Measurements from ENCODE around the gene C12orf56. TPM values are rescaled to one million over a fixed set of nuclear protein-coding genes. Genes with fewer than 3 reads are reported as not detected.
"Not testable (repeated sequence)": the region's sequence is repeated elsewhere in the genome, so short reads cannot be mapped to it uniquely, and the experiment has no call there.

Gene C12orf56
- total RNA-seq, 1 donor from 2014 or later, result 9.2 TPM

DNA sequence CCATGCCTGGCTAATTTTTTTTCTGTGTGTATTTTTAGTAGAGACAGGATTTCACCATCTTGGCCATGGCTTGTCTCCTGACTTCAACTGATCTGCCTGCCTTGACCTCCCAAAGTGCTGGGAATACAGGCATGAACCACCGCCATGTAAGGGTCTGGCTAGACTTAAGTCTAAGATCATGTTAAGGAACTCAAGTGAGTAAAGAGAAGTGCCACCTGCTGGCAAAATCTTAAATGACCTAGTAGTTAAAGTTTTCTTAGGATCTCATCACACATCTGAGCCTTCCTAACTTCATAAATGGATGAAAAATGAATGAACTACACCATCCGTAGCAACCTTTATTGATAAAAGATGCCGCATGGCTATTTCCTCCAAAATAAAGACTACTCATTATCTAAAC is 1.7 kb upstream of the C12orf56 start:
- DNase-seq (ENCODE audit: low spot score), result no peak
- intact Hi-C loops (cut with DNase I), result no loop called here

DNA sequence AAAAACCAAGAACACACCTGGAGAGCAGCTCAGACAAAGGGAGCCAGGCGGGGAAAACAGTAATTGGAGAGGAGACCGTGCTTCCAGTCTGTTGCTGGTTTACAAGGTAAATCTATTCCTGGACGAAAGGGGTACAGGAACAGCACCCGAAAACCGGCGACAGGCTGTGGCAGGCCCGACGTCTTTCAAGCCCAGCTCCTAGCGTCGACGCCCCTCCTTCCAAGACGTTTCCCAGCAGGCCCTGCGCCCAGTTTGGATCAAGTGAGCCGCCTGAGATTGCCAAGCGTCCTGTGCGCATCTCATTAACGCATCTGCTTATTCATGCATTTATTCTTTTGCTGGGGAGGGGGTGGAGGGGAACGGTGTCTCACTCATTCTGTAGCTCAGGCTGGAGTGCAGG is 1.4 kb downstream of the C12orf56 start:
- DNase-seq (ENCODE audit: low spot score) (no peak), ATAC-seq (no peak)
- intact Hi-C loops (cut with DNase I), result loop anchor here (1.0 kb wide), 1 partner anchor 37 kb away; no protein-coding TSS in a partner anchor

More for the DNA sequence above, 1.7 kb upstream of the C12orf56 start:
- ATAC-seq, result no peak

DNA sequence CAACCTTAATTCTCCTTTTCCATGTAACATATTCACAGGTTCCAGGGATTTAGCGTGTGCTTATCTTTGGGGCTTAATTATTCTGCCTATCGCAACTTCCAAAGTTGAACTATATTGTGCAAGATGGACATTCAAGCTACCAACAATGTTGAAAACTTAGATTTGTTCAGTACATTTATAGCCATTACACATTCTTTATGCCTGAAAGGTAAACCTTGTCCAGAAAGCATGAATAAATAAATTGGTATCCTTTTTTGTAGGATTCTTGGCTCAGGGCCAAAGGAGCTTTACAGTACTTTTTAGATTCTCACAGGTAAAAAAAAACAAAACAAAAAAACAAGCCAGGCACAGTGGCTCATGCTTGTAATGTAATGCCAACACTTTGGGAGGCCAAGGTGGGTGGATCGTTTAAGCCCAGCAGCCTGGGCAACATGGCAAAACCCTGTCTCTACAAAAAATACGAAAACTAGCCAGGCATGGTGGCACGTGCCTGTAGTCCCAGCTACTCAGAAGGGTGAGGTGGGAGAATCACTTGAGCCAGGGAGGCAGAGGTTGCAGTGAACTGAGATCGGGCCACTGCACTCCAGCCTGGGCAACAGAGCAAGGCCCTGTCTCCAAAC is 3.3 kb downstream of the C12orf56 start:
- ATAC-seq (no peak), DNase-seq (ENCODE audit: low spot score) (no peak)
- intact Hi-C loops (cut with DNase I), result no loop called here

DNA sequence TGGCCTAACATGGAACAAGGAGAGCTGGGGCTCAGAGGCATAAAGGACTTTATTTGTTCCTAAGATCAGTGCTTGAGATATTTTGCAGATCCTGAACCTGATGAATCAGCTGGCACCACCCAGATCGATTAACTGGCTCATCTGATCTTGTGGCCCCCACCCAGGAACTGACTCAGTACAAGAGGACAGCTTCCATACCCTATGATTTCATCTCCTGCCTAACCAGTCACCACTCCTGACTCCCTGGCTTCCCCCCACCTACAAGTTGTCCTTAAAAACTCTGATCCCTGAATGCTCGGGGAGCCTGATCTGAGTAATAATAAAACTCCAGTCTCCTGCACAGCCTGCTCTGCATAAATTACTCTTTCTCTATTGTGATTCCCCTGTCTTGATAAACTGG is 5.1 kb downstream of the C12orf56 start:
- ATAC-seq (no peak), DNase-seq (ENCODE audit: low spot score) (no peak)
- intact Hi-C loops (cut with DNase I), result no loop called here

DNA sequence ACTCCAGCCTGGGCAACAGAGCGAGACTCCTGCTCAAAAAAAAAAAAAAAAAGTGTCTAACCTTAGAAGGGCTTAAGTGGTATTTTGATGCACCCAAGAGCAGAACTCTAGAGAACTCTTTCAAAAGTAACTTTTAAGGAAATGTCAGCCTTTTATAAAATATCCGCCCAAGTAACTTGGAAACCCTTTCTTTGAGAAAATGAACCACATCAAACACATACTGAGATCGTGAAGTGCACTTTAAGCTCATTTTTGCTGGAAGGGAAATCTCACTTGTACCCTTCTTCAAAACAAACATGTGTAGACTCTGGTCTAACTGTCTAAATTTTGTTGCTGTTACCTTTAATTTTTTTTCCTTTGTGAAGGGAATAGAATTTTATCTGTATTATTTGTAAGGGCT is 5.5 kb downstream of the C12orf56 start:
- intact Hi-C loops (cut with DNase I), result no loop called here
- ATAC-seq, result no peak
- no peak for DNase-seq (ENCODE audit: low spot score)

DNA sequence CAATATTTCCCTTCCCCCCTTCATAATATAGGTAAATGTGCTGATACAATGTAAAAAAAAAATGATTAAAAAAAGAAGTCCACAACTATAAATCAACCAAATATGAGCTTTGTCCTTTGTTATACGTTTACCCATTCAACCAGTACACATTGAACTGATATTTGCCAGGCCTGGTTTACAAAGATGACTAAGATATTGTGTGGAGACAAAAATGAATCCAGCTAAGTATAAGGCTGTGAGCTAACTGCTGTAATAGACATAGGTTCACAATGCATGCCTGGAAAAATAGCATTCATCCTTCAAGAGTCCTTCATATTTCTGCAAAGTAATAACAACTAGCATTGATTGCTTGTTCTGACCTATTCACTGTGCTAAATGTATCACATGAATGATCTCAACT is 6.9 kb downstream of the C12orf56 start:
- no peak for ATAC-seq
- intact Hi-C loops (cut with DNase I), result no loop called here

DNA sequence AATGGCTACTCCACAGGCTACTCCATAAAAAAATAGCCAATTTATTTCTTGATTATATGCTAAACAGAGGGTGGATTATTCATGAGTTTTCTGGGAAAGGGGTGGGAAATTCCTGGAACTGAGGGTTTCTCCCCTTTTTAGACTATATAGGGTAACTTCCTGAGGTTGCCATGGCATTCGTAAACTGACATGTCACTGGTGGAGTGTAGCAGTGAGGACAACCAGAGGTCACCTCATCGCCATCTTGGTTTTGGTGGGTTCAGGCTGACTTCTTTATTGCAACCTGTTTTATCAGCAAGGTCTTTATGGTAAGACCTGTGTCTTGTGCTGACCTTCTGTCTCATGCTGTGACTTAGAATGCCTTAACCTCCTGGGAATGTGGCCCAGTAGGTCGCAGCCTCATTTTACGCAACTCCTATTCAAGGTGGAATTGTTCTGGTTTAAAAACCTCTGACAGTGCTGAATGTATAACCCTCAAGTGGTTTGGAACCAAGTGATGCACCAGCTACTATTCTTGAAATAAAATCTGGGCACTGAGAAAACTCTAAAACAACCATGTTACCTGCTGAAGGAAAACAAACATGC is 27.7 kb downstream of the C12orf56 start:
- ATAC-seq (no peak), DNase-seq (ENCODE audit: low spot score) (no peak)
- intact Hi-C loops (cut with DNase I), result no loop called here

More for the DNA sequence above, 6.9 kb downstream of the C12orf56 start:
- no peak for DNase-seq (ENCODE audit: low spot score)

DNA sequence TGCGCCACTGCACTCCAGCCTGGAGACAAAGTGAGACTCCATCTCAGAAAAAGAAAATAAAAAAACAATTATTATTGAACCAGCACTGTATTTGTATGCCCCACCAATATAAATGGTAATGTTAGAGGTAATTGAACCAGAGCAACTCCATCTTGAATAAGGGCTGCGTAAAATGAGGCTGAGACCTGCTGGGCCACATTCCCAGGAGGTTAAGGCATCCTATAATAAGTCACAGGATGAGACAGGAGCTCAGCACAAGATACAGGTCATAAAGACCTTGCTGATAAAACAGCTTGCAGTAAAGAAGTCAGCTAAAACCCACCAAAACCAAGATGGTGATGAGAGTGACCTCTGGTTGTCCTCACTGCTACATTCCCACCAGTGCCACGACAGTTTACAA is 29.4 kb downstream of the C12orf56 start:
- intact Hi-C loops (cut with DNase I); ATAC-seq; DNase-seq (ENCODE audit: low spot score): not testable (repeated sequence)

DNA sequence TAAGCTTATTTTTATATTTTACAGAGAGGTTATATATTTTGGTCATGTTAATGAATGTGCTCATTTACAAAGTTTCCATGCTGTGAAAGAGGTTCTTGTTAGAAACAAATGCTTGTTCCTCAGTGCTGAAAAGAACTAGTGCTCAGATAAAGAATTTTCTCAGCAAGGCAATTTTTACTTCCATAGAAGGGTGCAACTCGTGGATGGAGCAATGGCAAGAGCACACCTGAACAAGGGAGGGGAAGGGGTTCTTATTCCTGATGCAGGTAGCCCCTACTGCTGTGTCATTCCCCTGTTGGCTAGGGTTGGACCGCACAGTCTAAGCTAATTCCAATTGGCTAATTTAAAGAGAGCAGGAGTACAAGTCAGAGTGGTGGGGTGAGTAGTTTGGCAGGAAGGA is 34.3 kb downstream of the C12orf56 start:
- ATAC-seq; intact Hi-C loops (cut with DNase I); DNase-seq (ENCODE audit: low spot score): not testable (repeated sequence)

DNA sequence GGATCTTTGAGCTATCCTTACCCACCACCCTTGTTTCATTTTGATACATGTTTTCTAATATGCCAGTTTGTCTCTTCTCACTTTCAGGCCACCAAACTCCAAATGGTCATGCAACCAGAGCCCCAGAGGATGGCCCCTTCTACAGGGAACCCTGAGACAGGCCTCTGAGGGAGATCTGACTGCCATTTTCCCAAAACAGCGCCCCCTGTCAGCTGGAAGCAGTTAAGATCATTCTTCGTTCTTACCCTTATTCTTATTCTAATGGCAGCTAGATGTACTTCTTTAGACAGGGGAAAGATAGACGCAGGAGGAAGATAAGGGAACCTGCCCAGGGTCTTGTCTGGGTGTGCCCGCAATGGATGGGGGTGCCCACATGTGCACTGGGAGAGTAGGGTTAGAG is 38.4 kb downstream of the C12orf56 start:
- intact Hi-C loops (cut with DNase I), result loop anchor here (1.0 kb wide), 1 partner anchor 37 kb away; no protein-coding TSS in a partner anchor
- ATAC-seq, result no peak
- no peak for DNase-seq (ENCODE audit: low spot score)

DNA sequence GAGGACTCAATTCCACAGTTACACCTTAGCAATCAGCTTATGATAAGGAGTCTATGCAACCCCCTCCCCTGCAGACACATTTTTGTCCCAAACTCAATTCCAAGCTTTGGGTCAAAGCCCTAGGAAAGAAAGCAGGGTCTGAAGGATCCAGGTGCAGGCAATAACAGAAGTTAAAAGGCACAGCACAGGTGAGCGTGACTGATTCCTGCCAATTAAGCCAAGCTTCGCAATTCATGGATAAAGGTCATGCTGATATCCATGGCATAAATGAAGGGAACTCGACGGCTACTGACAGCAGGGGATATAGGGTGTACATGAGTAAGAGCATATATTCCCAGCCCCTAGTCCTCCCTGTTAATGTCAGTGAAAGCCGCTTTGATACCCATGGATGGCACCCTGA is 39.3 kb downstream of the C12orf56 start:
- ATAC-seq (no peak), DNase-seq (ENCODE audit: low spot score) (no peak)
- intact Hi-C loops (cut with DNase I), result no loop called here

DNA sequence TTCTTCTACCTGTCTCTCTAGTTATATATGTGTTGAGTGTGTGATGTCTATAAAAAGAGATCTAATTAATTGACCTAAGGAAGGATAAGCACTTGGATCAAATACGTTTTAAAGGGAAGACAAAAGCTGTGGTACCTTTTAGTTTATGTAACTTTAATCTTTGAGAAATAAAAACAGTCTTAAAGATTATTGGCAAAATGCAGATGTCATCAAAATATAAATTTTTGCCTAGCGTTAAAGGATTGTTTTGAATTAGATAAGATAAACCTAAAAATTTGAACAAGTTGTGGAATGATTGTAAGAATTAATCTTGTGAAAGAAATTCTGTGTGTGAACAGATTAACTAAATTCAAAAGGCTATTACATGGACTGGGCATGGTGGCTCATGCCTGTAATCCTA is 42.9 kb downstream of the C12orf56 start:
- intact Hi-C loops (cut with DNase I), result no loop called here
- ATAC-seq (no peak), DNase-seq (ENCODE audit: low spot score) (no peak)

DNA sequence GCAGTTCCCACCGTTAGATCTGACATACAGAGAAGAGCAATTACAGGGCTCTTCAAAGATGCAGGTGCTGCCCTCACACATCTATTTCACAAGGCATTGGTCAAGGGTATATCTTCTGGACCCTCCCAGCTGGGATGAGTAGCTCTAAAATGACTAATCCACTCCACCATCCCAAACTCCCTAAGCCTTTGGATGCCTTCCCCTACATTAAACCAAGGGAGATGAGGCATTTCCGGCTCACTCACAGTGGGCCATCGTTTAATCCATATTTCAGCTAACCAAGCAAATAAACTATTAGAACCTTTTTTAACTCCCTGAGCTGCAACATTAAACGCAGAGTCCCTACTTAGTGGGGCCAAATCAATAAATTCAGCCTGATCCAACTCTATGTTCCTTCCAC is 45.9 kb downstream of the C12orf56 start:
- DNase-seq (ENCODE audit: low spot score); ATAC-seq; intact Hi-C loops (cut with DNase I): not testable (repeated sequence)

DNA sequence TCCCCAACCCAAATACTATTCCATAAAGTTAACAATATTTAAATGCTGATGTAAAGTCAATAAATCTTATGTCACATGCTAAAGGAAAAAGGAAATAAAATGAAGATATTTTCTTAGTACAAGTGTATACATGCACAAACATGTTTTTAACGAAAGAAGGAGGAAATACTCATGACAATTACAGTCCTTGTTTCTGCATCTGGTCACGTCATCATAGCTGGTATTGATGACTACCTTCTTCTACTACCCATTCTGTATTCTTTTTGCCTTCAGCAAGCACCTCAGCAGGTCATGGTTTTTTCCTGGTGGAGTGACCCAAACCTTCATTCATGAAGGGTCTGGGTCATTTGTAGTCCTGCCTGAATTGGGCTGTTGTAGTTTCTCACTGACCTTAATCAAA is 50.0 kb downstream of the C12orf56 start:
- ATAC-seq; DNase-seq (ENCODE audit: low spot score); intact Hi-C loops (cut with DNase I): not testable (repeated sequence)

DNA sequence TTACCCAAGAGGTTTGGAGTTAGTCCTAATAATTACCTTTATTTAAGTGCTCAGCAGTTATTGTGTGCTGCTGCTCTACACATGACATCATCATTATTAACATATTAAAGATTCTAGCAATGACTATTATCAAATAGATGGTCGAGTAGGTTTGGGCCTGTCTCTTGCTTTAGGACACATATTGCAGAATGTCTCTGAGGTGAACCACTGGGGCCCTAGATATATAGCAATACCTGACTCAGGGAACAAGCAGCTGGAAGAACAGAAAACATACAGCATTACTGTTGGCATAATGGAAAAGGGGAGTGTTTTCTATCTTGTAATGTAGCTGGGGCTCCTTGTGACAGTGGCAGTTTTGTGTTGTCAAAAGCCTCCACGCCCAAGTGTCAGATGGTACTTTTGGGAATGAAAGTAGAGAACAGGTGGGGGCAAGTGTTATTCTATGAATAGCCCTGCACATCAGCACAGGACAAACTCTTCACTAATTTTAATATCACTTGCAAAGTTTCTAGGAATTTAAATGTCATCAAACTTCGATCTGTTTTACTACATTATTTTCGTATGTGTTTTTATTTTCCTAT is 54.6 kb downstream of the C12orf56 start:
- intact Hi-C loops (cut with DNase I), result no loop called here
- ATAC-seq, result no peak
- no peak for DNase-seq (ENCODE audit: low spot score)

DNA sequence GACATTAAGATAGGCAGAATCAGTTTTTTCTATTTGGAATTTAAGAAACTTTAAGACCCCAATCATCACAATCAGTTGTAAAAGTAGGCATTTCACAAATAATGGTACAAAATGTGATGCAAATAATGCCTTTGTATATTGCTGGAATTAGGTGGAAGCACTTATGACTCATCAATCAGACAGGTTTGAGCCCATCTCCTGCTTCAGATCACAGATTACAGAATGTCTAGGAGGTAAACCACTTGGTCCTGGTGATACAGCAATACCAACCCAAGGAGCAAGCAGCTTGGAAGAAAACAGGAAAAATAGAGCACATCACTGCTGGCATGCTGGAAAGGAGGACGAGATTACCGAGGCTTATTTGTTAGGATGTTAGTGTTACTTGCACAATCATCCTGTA is 57.6 kb downstream of the C12orf56 start:
- intact Hi-C loops (cut with DNase I), result no loop called here
- no peak for ATAC-seq
- DNase-seq (ENCODE audit: low spot score), result no peak

DNA sequence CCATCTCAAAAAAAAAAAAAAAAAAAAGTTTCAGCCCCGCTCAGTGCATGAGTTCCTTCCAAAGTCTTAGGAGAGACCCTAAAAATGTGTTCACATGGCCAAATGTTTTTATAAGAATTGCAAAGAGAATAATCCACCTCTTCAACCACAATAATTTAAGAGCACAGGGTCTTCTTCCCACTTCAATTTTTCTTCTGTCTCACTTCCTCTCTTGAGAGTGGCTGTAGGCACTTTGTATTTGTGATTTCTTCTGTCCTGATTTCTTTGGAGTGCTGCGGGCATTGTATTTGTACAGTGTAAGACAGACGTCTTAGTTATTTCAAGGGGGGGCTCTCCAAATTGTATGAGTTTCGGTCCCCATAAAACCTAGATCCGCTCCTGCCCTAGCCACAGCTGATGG is 58.3 kb downstream of the C12orf56 start:
- intact Hi-C loops (cut with DNase I), result no loop called here
- no peak for DNase-seq (ENCODE audit: low spot score)
- ATAC-seq, result no peak

DNA sequence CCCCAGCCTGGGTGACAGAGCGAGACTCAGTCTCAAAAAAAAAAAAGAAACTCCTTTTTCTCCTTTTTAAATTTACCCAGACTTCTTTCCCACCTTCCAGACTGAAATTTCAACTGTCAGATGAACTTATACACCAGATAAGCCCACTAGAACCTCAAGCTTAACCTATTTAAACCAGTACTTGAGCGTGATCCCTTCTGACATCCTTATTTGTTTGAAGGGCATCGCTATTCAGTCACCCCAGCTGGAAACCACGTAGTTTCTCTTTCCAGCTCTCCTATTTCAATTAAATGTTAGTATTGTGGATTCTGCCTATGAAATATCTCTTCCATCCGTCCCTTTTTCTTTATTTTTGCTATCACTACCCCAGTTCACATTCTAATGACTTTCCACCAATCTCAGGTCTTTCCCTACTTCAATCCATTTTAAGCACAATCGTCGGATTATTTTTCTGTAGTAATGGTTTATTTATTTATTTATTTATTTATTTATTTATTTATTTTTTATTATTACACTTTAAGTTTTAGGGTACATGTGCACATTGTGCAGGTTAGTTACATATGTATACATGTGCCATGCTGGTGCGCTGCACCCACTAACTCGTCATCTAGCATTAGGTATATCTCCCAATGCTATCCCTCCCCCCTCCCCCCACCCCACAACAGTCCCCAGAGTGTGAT is 61.4 kb downstream of the C12orf56 start:
- intact Hi-C loops (cut with DNase I); DNase-seq (ENCODE audit: low spot score); ATAC-seq: not testable (repeated sequence)

DNA sequence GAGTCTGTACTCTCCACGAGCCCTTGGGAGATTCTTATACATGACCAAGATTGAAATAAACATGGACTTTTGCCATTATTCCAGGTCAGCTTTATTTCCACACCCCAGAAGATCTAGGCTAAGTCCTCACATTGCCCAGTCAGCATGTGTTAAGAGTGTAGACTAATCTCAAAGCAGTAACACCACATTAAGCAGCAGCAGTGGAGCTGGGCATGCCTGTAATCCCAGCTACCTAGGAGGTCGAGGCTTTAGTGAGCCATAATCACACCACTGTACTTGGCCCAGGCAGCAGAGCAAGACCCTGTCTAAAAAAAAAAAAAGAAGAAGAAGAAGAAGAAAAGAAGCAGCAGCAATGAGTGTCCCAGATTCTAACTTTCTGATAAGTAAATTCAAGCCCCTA is 65.5 kb downstream of the C12orf56 start:
- intact Hi-C loops (cut with DNase I), result no loop called here
- no peak for DNase-seq (ENCODE audit: low spot score)
- ATAC-seq, result no peak
